ENCODE measurements around the gene TENT4B.

DNA sequence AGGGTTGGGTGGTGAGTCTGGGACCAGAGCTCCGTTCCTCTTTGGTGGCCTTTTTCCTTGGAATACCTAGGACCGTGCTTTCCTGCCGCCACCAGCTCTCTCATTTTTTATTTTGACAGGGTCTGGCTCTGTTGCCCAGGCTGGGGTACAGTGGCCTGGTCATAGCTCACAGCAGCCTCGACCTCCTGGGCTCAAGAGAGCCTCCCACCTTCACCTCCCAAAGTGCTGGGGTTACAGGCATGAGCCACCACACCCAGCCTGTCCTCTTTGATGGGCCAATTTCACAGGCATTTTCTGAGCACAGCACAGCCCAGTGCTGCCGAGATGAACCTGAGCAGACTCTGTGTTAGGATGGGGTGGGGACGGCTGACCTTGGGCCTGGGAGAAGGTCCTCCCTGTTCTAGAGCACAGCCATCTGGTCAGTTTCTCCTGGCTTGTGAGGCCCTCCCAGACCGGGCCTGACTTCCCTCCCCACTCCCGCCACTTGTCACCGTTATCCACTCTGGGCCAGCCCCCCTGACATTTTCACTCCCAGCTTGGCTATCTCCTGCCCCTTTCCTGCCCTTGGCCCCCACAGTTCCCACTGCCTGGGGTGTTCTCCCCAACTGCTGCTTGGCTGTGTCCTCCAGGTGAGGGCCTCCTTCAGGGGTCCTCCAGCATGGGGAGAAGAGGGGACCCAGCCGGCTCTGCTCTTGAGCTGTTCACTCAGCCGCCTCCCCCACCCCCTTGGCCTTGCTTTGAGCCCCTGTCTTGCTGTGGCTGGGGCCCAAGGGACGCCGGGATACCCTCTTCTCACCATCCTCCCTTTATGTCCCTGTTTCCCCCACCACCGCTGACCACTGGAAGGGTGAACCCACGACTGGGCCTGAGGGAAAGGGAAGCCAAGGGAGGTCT is 118.3 kb downstream of the TENT4B start:
- no peak for TF ChIP-seq HDAC2 (IDR thresholded peaks at IDR 0.05)
- TF ChIP-seq, protein P1, sequence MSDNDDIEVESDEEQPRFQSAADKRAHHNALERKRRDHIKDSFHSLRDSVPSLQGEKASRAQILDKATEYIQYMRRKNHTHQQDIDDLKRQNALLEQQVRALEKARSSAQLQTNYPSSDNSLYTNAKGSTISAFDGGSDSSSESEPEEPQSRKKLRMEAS (IDR thresholded peaks at IDR 0.05) = no peak
- TF ChIP-seq TP53 (CRISPR knock-in tag; IDR thresholded peaks at IDR 0.05) = no peak
- TF ChIP-seq ZC3H11A (IDR thresholded peaks at IDR 0.05) = no peak
- TF ChIP-seq, protein P2, sequence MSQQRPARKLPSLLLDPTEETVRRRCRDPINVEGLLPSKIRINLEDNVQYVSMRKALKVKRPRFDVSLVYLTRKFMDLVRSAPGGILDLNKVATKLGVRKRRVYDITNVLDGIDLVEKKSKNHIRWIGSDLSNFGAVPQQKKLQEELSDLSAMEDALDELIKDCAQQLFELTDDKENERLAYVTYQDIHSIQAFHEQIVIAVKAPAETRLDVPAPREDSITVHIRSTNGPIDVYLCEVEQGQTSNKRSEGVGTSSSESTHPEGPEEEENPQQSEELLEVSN (IDR thresholded peaks at IDR 0.05; ENCODE audit: borderline replicate concordance, low read depth) = no peak
- TF ChIP-seq, protein P3, sequence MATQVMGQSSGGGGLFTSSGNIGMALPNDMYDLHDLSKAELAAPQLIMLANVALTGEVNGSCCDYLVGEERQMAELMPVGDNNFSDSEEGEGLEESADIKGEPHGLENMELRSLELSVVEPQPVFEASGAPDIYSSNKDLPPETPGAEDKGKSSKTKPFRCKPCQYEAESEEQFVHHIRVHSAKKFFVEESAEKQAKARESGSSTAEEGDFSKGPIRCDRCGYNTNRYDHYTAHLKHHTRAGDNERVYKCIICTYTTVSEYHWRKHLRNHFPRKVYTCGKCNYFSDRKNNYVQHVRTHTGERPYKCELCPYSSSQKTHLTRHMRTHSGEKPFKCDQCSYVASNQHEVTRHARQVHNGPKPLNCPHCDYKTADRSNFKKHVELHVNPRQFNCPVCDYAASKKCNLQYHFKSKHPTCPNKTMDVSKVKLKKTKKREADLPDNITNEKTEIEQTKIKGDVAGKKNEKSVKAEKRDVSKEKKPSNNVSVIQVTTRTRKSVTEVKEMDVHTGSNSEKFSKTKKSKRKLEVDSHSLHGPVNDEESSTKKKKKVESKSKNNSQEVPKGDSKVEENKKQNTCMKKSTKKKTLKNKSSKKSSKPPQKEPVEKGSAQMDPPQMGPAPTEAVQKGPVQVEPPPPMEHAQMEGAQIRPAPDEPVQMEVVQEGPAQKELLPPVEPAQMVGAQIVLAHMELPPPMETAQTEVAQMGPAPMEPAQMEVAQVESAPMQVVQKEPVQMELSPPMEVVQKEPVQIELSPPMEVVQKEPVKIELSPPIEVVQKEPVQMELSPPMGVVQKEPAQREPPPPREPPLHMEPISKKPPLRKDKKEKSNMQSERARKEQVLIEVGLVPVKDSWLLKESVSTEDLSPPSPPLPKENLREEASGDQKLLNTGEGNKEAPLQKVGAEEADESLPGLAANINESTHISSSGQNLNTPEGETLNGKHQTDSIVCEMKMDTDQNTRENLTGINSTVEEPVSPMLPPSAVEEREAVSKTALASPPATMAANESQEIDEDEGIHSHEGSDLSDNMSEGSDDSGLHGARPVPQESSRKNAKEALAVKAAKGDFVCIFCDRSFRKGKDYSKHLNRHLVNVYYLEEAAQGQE (IDR thresholded peaks at IDR 0.05) = no peak
- no peak for TF ChIP-seq EP300 (IDR thresholded peaks at IDR 0.05)

Data from A549 (cell line).